Activated B cell treated with CpG ODN at 0.5 μM for 24 hours (primary cell): ENCODE data around the gene CCK. TPM values are rescaled to one million over a fixed set of nuclear protein-coding genes. Genes with fewer than 3 reads are reported as not detected.
"Not testable (repeated sequence)": the region's sequence is repeated elsewhere in the genome, so short reads cannot be mapped to it uniquely, and the experiment has no call there.

Experiments
- ATAC-seq: fragments of 200-7000 bp; cut with Tn5 transposase; one replicate; pipeline ENCODE4 v1.10.0; 2021; ENCODE audit warnings: low read depth, mild to moderate bottlenecking, moderate library complexity
- CTCF ChIA-PET: fragments of 350-600 bp; sonication (Branson Sonifier 250); formaldehyde crosslinking; loops from one replicate; lab custom pipeline; 2021; ENCODE audit warnings: antibody characterized with exemption; lab: Charles Lee
- POLR2A ChIA-PET: fragments of 350-600 bp; sonication (Branson Sonifier 250); formaldehyde crosslinking; loops from one replicate; lab custom pipeline; 2021; ENCODE audit warnings: antibody characterized with exemption; lab: Charles Lee
- DNase-seq: peaks from one replicate; pipeline ENCODE4 v3.0.0; 2022
- H3K27ac Mint-ChIP-seq: one replicate; pipeline ENCODE4 v1.8.0; 2020; ENCODE audit warnings: mixed read lengths
- H3K27me3 Mint-ChIP-seq: one replicate; pipeline ENCODE4 v1.8.0; 2021; ENCODE audit warnings: mixed read lengths
- H3K36me3 Mint-ChIP-seq: one replicate; pipeline ENCODE4 v1.8.0; 2021; ENCODE audit warnings: low read depth, mixed read lengths
- H3K4me1 Mint-ChIP-seq: one replicate; pipeline ENCODE4 v1.8.0; 2021; ENCODE audit warnings: mixed read lengths
- H3K4me3 Mint-ChIP-seq: one replicate; pipeline ENCODE4 v1.8.0; 2020; ENCODE audit warnings: mild to moderate bottlenecking, mixed read lengths
- H3K9me3 Mint-ChIP-seq: one replicate; pipeline ENCODE4 v1.8.0; 2020; ENCODE audit warnings: mixed read lengths
- intact Hi-C: fragments of 100-400 bp; cut with micrococcal nuclease; formaldehyde crosslinking; loops from one replicate; pipeline ENCODE4 v1.15.1; 2024
- total RNA-seq: library from RNA; stranded (reverse); gene quantifications from 2 replicates; pipeline ENCODE4 v1.2.3, GENCODE V29; 2022
- TF ChIP-seq, protein P1 (sequence below): fragments of 200-600 bp; IDR thresholded peaks from one replicate; pipeline ENCODE4 v1.8.0; 2022; ENCODE audit warnings: antibody characterized with exemption, mild to moderate bottlenecking

The CCK gene
- total RNA-seq, 1 donor from 2014 or later: not detected

DNA sequence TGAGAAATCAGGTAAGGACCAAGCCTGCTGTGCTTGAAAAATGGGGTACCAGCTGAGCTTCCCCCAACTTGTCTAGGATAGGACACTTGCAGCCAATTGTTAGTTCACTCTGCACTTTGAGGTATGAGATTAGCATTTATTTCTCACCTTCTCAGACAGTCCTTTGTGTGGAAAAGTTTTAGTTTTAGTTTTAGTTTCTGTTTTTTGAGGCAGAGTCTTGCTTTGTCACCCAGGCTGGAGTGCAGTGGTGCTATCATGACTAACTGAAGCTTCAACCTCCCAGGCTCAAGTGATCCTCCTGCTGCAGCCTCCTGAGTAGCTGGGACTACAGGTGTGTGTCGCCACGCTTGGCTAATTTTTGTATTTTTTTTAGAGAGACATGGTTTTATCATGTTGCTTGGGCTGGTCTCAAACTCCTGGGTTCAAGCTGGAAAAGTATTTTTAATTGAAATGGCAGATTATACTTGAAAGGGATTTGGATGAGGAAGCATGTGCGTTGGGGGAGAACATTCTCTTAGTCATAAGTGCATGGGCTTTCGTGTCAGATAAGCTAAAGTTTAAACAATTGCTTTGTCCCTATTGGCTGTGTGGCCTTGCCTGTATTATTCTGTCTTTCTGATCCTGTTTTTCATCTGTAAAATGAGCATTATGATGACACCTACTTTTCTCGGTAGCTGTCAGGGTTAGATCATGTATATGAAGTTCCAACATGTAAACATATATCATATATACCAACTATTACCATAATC lies 25.2 kb upstream of the CCK start:
- peaks cover 3% of the 10 kb centered on the region for H3K4me1 Mint-ChIP-seq
- ATAC-seq (no peak), DNase-seq (no peak)
- H3K36me3 Mint-ChIP-seq: no peaks in the 10 kb centered on the region
- ChIA-PET POLR2A (no interaction called here), CTCF (no interaction called here)
- H3K9me3 Mint-ChIP-seq: peaks cover 3% of the 10 kb centered on the region
- H3K4me3 Mint-ChIP-seq: no peak overlapping the region
- H3K27me3 Mint-ChIP-seq: peaks cover 24% of the 10 kb centered on the region
- intact Hi-C loops: no loop called here
- TF ChIP-seq, protein P1, sequence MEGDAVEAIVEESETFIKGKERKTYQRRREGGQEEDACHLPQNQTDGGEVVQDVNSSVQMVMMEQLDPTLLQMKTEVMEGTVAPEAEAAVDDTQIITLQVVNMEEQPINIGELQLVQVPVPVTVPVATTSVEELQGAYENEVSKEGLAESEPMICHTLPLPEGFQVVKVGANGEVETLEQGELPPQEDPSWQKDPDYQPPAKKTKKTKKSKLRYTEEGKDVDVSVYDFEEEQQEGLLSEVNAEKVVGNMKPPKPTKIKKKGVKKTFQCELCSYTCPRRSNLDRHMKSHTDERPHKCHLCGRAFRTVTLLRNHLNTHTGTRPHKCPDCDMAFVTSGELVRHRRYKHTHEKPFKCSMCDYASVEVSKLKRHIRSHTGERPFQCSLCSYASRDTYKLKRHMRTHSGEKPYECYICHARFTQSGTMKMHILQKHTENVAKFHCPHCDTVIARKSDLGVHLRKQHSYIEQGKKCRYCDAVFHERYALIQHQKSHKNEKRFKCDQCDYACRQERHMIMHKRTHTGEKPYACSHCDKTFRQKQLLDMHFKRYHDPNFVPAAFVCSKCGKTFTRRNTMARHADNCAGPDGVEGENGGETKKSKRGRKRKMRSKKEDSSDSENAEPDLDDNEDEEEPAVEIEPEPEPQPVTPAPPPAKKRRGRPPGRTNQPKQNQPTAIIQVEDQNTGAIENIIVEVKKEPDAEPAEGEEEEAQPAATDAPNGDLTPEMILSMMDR: no peak
- no peak overlapping the region for H3K27ac Mint-ChIP-seq

DNA sequence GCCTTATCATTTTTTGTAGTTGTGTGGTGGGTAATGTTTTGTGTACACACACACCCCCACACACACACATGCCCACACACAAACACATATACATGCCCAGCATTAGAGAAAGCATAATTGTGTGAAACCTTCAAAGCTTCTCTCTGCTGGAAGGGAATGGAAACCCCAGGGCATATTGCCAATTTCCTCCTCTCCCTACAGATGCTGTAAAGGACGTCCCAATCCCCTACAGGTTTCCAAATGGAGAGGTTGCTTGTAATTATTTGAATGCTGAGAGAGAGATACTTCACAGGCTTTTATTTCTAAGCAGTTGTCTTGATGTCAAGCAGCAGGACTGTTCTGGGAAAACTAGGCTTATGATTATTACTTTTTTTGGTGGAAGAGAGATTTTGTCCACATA lies 23.0 kb upstream of the CCK start:
- Mint-ChIP-seq H3K4me3 (no peak overlapping the region), H3K27me3 (peaks cover 13% of the 10 kb centered on the region), H3K27ac (no peak overlapping the region), H3K9me3 (no peaks in the 10 kb centered on the region), H3K4me1 (peaks cover 3% of the 10 kb centered on the region), H3K36me3 (no peaks in the 10 kb centered on the region)
- DNase-seq (no peak), ATAC-seq (no peak)
- intact Hi-C loops: no loop called here
- POLR2A ChIA-PET: interaction anchor here (0.7 kb wide), 1 partner anchor 132 kb away, joined by 4 read pairs; no protein-coding TSS in a partner anchor
- TF ChIP-seq, protein P1: no peak
- CTCF ChIA-PET: no interaction called here

DNA sequence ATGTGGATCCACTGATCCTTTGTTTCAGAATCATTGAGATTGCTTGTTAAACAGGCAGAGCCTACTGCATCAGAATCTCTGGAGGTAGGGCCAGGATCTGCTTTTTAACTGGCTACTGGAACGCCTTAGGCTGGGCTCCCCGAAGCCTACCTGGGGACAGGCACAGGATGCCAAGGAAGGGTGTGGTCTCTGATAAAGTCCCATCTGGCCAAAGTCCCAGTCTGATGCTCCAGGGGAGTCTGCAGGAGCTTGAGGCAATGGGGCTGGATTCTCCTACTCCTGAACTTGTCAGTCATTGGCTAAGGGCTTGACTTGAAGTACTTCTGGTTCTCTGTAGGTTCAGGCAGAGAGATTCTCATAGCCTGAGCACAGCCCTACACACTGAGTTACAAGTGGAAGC lies 22.4 kb upstream of the CCK start:
- ChIA-PET CTCF (interaction anchor here (1.0 kb wide), 1 partner anchor 41 kb away, joined by 3 read pairs; no protein-coding TSS in a partner anchor), POLR2A (no interaction called here)
- ATAC-seq (no peak), DNase-seq (no peak)
- intact Hi-C loops: no loop called here
- Mint-ChIP-seq H3K4me1 (peaks cover 3% of the 10 kb centered on the region), H3K36me3 (no peaks in the 10 kb centered on the region), H3K9me3 (no peaks in the 10 kb centered on the region), H3K27me3 (peaks cover 13% of the 10 kb centered on the region), H3K4me3 (no peak overlapping the region), H3K27ac (no peak overlapping the region)
- TF ChIP-seq, protein P1: no peak

DNA sequence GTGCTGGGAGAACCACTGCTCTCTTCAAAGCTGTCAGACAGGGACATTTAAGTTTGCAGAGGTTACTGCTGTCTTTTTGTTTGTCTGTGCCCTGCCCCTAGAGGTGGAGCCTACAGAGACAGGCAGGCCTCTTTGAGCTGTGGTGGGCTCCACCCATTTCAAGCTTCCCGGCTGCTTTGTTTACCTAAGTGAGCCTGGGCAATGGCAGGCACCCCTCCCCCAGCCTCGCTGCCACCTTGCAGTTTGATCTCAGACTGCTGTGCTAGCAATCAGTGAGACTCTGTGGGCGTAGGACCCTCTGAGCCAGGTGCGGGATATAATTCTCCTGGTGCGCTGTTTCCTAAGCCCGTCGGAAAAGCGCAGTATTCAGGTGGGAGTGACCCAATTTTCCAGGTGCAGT lies 21.4 kb upstream of the CCK start:
- H3K4me1 Mint-ChIP-seq, POLR2A ChIA-PET, intact Hi-C loops, H3K36me3 Mint-ChIP-seq, ATAC-seq, H3K27ac Mint-ChIP-seq, H3K9me3 Mint-ChIP-seq, DNase-seq, H3K4me3 Mint-ChIP-seq: not testable (repeated sequence)
- CTCF ChIA-PET: interaction anchor here (1.0 kb wide), 1 partner anchor 40 kb away, joined by 3 read pairs; no protein-coding TSS in a partner anchor
- H3K27me3 Mint-ChIP-seq: peaks cover 13% of the 10 kb centered on the region

DNA sequence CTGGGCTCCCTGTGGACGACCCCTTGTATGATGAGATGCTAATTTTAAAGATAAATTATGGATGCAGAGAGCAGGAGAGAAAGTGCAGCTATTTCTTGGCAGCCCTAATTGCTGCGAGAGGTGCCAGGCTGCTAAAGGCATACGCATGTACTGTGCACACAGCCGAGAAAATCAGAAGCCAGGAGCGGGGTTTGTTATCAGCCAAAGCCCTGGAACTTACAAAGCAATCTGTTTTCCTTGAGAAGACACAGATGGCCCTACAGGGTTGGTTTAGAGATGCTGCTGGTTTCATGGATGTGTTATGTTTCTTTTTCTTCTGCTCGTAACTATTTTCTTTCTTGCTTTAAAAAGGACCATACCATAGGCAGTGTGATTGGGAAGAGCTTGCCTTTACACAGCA lies 11.7 kb upstream of the CCK start:
- no peaks in the 10 kb centered on the region for H3K27me3 Mint-ChIP-seq
- TF ChIP-seq, protein P1: no peak
- H3K36me3 Mint-ChIP-seq: peaks cover 6% of the 10 kb centered on the region
- H3K4me3 Mint-ChIP-seq: no peak overlapping the region
- no peak overlapping the region for H3K27ac Mint-ChIP-seq
- ATAC-seq (no peak), DNase-seq (no peak)
- peaks cover 23% of the 10 kb centered on the region for H3K9me3 Mint-ChIP-seq
- no peaks in the 10 kb centered on the region for H3K4me1 Mint-ChIP-seq
- POLR2A ChIA-PET: no interaction called here
- intact Hi-C loops: no loop called here
- CTCF ChIA-PET: no interaction called here
